Neural cell (in vitro differentiated cells): Measurements from ENCODE around the gene CUX1.

Experiments used
- EZH2 ChIP-seq: fragments of 200-600, 300-800 bp; shearing (Covaris generic), sonication (generic); IDR thresholded peaks from 2 replicates; pipeline ENCODE4 v1.6.1; 2014; ENCODE audit warnings: antibody characterized with exemption, low read length, borderline replicate concordance, mild to moderate bottlenecking; ENCODE audit not compliant: insufficient read depth, poor library complexity, severe bottlenecking
- TF ChIP-seq, protein P1 (sequence below): fragments of 450-650 bp; IDR thresholded peaks from 2 replicates; pipeline ENCODE4 v1.5.1; 2014; ENCODE audit warnings: antibody characterized with exemption, mild to moderate bottlenecking, moderate library complexity; ENCODE audit not compliant: poor library complexity, severe bottlenecking

- no peak for TF ChIP-seq EZH2
- TF ChIP-seq, protein P1, sequence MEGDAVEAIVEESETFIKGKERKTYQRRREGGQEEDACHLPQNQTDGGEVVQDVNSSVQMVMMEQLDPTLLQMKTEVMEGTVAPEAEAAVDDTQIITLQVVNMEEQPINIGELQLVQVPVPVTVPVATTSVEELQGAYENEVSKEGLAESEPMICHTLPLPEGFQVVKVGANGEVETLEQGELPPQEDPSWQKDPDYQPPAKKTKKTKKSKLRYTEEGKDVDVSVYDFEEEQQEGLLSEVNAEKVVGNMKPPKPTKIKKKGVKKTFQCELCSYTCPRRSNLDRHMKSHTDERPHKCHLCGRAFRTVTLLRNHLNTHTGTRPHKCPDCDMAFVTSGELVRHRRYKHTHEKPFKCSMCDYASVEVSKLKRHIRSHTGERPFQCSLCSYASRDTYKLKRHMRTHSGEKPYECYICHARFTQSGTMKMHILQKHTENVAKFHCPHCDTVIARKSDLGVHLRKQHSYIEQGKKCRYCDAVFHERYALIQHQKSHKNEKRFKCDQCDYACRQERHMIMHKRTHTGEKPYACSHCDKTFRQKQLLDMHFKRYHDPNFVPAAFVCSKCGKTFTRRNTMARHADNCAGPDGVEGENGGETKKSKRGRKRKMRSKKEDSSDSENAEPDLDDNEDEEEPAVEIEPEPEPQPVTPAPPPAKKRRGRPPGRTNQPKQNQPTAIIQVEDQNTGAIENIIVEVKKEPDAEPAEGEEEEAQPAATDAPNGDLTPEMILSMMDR = no peak
These were observed 80.7 kb downstream of the CUX1 start for GRCh38 chr7:101898106-101898505.
